Measurements from ENCODE around the gene TMEM127.

- TF ChIP-seq EZH2 (IDR thresholded peaks at IDR 0.05; ENCODE audit: borderline replicate concordance): no peak
- TF ChIP-seq CTCF (IDR thresholded peaks at IDR 0.05; ENCODE audit: poor library complexity): no peak
- no peak for TF ChIP-seq EZH2phosphoT487 (IDR thresholded peaks at IDR 0.05; ENCODE audit: low read depth, severe bottlenecking, unreplicated experiment)
These were observed 1.7 kb downstream of the TMEM127 start for GRCh38 chr2:96264086-96264485.

Data from hepatocyte (in vitro differentiated cells).